ENCODE results near the gene GDE1. TPM values are rescaled to one million over a fixed set of nuclear protein-coding genes. Genes with fewer than 3 reads are reported as not detected.

GDE1 gene
- polyA plus RNA-seq, 3 donors: 30.6 to 75.5 (median 71.7) TPM

DNA sequence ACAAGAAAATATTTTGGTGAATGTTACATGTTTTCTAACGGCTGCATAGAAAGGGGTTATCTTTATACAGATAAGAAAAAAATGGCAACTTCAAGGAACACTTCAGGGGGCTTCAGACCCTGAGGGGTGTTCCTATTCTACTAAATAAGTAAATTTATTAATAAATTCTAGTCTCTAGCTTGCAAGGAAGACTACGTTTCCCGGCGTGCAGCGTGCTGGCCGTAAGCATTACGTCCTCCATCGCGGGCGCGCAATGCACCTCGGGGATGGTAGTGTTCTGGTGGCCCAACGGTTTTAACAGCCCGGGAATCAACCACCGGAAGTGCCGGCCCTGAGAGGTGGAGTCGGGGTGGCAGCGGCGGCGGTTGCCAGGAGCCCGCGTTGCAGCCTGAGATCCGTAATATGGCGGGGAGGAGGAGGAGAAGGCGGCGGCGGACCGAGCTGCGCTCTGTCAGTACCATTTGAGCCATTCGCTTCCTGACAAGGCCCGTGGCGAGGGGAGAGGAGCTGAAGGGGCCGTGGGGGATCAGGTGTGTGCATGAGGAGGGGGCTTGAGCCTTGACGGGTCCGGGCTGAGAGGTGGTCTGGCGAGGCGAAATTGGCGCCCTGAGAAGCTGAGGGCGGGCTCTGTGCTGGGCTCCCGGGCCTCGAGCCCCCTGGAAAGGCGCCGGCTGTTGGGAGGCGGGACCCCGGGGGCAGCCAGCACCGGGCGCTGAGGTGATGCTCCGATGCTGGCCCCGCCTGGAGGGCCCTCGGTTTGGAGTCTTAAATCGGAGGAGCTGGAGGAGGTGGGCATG is 1.9 kb upstream of the GDE1 start, which contains the start of gene CCP110:
Gene CCP110 (plus strand): TSS at position 384 of the 797 bp plus-strand sequence. CDS start 3,940 bp downstream, outside the sequence.
- Mint-ChIP-seq H3K27me3 (ENCODE audit: low read depth in 3 of 3) (peaks cover 0 to 2% (median 0%) of the 10 kb centered on the region in 3 donors), H3K4me1 (peaks cover 42% of the 10 kb centered on the region), H3K27ac (peak within 1 kb of the TSS; percentile 88 to 96 (median 93)), H3K36me3 (peaks cover 9 to 14% of the 10 kb centered on the region in 2 donors), H3K4me3 (peak within 1 kb of the TSS; percentile 100), H3K9me3 (peaks cover 0 to 2% (median 0%) of the 10 kb centered on the region in 7 donors)
- Histone ChIP-seq H3K4me1 (ENCODE audit: control insufficient read depth in 1 of 2, insufficient read depth in 2 of 2, low read length in 2 of 2) (peaks cover 34 to 57% of the 10 kb centered on the region in 2 donors), H3K27ac (ENCODE audit: low read depth in 1 of 2, low read length in 2 of 2) (peak within 1 kb of the TSS; percentile 4 to 85), H3K4me2 (replicated peaks; ENCODE audit: extremely low read depth, low read length, poor library complexity, severe bottlenecking) (peak within 1 kb of the TSS; percentile 100), H4K20me1 (ENCODE audit: insufficient read depth, low read length) (peaks cover 8% of the 10 kb centered on the region), H3K36me3 (replicated peaks in 1 of 2; ENCODE audit: control insufficient read depth in 1 of 2, insufficient read depth in 2 of 2, low read length in 2 of 2) (peaks cover 12 to 13% of the 10 kb centered on the region in 2 donors), H3K4me3 (replicated peaks in 1 of 3; ENCODE audit: low read depth in 2 of 3, low read length in 3 of 3) (peak within 1 kb of the TSS; percentile 55 to 96 (median 65)), H3K79me2 (ENCODE audit: insufficient read depth, low read length) (peaks cover 80% of the 10 kb centered on the region), H3K27me3 (ENCODE audit: control insufficient read depth in 2 of 2, insufficient read depth in 2 of 2, low read length in 2 of 2) (no peaks in the 10 kb centered on the region), H3K9ac (ENCODE audit: insufficient read depth, low read length, poor library complexity, severe bottlenecking) (peak within 1 kb of the TSS; percentile 73), H2AFZ (ENCODE audit: insufficient read depth, low read depth, low read length, poor library complexity, severe bottlenecking) (peak within 1 kb of the TSS; percentile 97), H3K9me3 (replicated peaks in 1 of 2; ENCODE audit: control insufficient read depth in 1 of 2, insufficient read depth in 1 of 2, low read length in 2 of 2) (no peaks in the 10 kb centered on the region)
- intact Hi-C loops (cut with micrococcal nuclease): loop anchor here (1.0 to 5.0 kb wide), 4 partner anchors 32 to 721 kb away; partner anchors contain the start of genes VPS35L (in 2 of the 2), ARL6IP1 (in 1 of the 2) and COQ7 (in 1 of the 2)
- WGBS (ENCODE audit: insufficient coverage): under 1% methylated on average over 47 of the region's 51 CpGs
- TF ChIP-seq, protein P1, sequence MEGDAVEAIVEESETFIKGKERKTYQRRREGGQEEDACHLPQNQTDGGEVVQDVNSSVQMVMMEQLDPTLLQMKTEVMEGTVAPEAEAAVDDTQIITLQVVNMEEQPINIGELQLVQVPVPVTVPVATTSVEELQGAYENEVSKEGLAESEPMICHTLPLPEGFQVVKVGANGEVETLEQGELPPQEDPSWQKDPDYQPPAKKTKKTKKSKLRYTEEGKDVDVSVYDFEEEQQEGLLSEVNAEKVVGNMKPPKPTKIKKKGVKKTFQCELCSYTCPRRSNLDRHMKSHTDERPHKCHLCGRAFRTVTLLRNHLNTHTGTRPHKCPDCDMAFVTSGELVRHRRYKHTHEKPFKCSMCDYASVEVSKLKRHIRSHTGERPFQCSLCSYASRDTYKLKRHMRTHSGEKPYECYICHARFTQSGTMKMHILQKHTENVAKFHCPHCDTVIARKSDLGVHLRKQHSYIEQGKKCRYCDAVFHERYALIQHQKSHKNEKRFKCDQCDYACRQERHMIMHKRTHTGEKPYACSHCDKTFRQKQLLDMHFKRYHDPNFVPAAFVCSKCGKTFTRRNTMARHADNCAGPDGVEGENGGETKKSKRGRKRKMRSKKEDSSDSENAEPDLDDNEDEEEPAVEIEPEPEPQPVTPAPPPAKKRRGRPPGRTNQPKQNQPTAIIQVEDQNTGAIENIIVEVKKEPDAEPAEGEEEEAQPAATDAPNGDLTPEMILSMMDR (IDR thresholded peaks at IDR 0.05): no peak
- DNase-seq: peak; percentile 90 to 94 (median 91)

DNA sequence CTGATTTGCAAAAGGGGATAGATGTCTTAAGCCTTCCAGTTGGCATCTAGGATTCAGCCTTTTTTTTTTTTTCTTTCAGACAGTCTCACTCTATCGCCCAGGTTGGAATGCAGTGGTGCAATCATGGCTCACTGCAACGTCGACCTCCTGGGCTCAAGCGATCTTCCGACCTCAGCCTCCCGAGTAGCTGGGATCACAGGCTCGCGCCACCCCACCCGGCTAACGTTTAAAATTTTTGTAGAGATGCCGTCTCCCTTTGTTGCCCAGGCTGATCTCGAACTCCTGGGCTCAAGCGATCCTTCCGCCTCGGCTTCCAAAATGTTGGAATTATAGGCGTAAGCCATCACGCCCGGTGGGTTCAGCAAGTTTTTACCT is 1.3 kb upstream of the GDE1 start:
- DNase-seq: no peak
- Histone ChIP-seq H3K4me2 (replicated peaks; ENCODE audit: extremely low read depth, low read length, poor library complexity, severe bottlenecking) (no peak overlapping the region), H3K36me3 (replicated peaks in 1 of 2; ENCODE audit: control insufficient read depth in 1 of 2, insufficient read depth in 2 of 2, low read length in 2 of 2) (peaks cover 6 to 7% of the 10 kb centered on the region in 2 donors), H3K9ac (ENCODE audit: insufficient read depth, low read length, poor library complexity, severe bottlenecking) (no peak overlapping the region), H3K27me3 (ENCODE audit: control insufficient read depth in 2 of 2, insufficient read depth in 2 of 2, low read length in 2 of 2) (no peaks in the 10 kb centered on the region), H3K4me1 (ENCODE audit: control insufficient read depth in 1 of 2, insufficient read depth in 2 of 2, low read length in 2 of 2) (peaks cover 34 to 63% of the 10 kb centered on the region in 2 donors), H3K4me3 (replicated peaks in 1 of 3; ENCODE audit: low read depth in 2 of 3, low read length in 3 of 3) (no peak overlapping the region), H3K9me3 (replicated peaks in 1 of 2; ENCODE audit: control insufficient read depth in 1 of 2, insufficient read depth in 1 of 2, low read length in 2 of 2) (no peaks in the 10 kb centered on the region), H3K27ac (ENCODE audit: low read depth in 1 of 2, low read length in 2 of 2) (no peak overlapping the region), H2AFZ (ENCODE audit: insufficient read depth, low read depth, low read length, poor library complexity, severe bottlenecking) (no peak overlapping the region), H3K79me2 (ENCODE audit: insufficient read depth, low read length) (peaks cover 80% of the 10 kb centered on the region), H4K20me1 (ENCODE audit: insufficient read depth, low read length) (peaks cover 8% of the 10 kb centered on the region)
- Mint-ChIP-seq H3K9me3 (peaks cover 0 to 2% (median 0%) of the 10 kb centered on the region in 7 donors), H3K36me3 (peaks cover 7 to 10% of the 10 kb centered on the region in 2 donors), H3K4me1 (peaks cover 45% of the 10 kb centered on the region), H3K4me3 (no peak overlapping the region), H3K27me3 (ENCODE audit: low read depth in 3 of 3) (peaks cover 0 to 2% (median 0%) of the 10 kb centered on the region in 3 donors), H3K27ac (peak overlapping the region in 4 of 7 donors; percentile 48 to 92 (median 76))
- TF ChIP-seq, protein P1 (IDR thresholded peaks at IDR 0.05): no peak
- WGBS (ENCODE audit: insufficient coverage): 76% methylated on average over 13 of the region's 18 CpGs
- intact Hi-C loops (cut with micrococcal nuclease): loop anchor here (1.0 to 5.0 kb wide), 4 partner anchors 32 to 721 kb away; partner anchors contain the start of genes VPS35L (in 2 of the 2), ARL6IP1 (in 1 of the 2) and COQ7 (in 1 of the 2)
